SK-N-SH treated with all-trans-retinoic acid at 6 μM for 48 hours (cell line): ENCODE measurements around the gene CCDC88A.
A peak's percentile ranks its signal among the peaks of the same experiment; 100 is the strongest.
"Not testable (repeated sequence)": the region's sequence is repeated elsewhere in the genome, so short reads cannot be mapped to it uniquely, and the experiment has no call there.

Experiments used
- ATAC-seq: fragments of 200-7000 bp; cut with Tn5 transposase; 3 replicates; pipeline ENCODE4 v1.9.1; 2020; ENCODE audit warnings: mild to moderate bottlenecking, moderate library complexity
- ARNTL ChIP-seq: fragments of 450-650 bp; formaldehyde crosslinking; IDR thresholded peaks from 2 replicates; pipeline ENCODE4 v1.5.0; 2020; ENCODE audit warnings: low read depth, mild to moderate bottlenecking, moderate library complexity, borderline replicate concordance
- CREB5 ChIP-seq: fragments of 250-450 bp; sonication (Bioruptor Pico); IDR thresholded peaks from 2 replicates; pipeline ENCODE4 v1.5.1; 2020; ENCODE audit warnings: low read depth, mild to moderate bottlenecking, moderate library complexity
- CSDC2 ChIP-seq: fragments of 250-450 bp; sonication (Bioruptor Pico); IDR thresholded peaks from 2 replicates; pipeline ENCODE4 v1.5.0; 2020; ENCODE audit warnings: mild to moderate bottlenecking, moderate library complexity
- GLIS3 ChIP-seq: fragments of 250-450 bp; sonication (Bioruptor Pico); IDR thresholded peaks from 2 replicates; pipeline ENCODE4 v1.5.0; 2020; ENCODE audit warnings: mild to moderate bottlenecking, moderate library complexity
- ISL1 ChIP-seq: fragments of 250-450 bp; sonication (Bioruptor Pico); IDR thresholded peaks from 2 replicates; pipeline ENCODE4 v2.1.2; 2022; ENCODE audit warnings: mild to moderate bottlenecking, moderate library complexity
- OSR1 ChIP-seq: fragments of 250-450 bp; sonication (Bioruptor Pico); IDR thresholded peaks from 2 replicates; pipeline ENCODE4 v1.8.0; 2022; ENCODE audit warnings: moderate library complexity, mild to moderate bottlenecking, inconsistent platforms
- POU6F1 ChIP-seq: fragments of 250-450 bp; sonication (Bioruptor Pico); IDR thresholded peaks from 2 replicates; pipeline ENCODE4 v1.8.0; 2021; ENCODE audit warnings: low read depth, mild to moderate bottlenecking, moderate library complexity, borderline replicate concordance
- RARB ChIP-seq: fragments of 250-450 bp; sonication (Bioruptor Pico); IDR thresholded peaks from 2 replicates; pipeline ENCODE4 v1.8.0; 2021; ENCODE audit warnings: mild to moderate bottlenecking, moderate library complexity
- TCF4 ChIP-seq: fragments of 250-450 bp; sonication (Bioruptor Pico); IDR thresholded peaks from 2 replicates; pipeline ENCODE4 v1.8.0; 2021; ENCODE audit warnings: mild to moderate bottlenecking, moderate library complexity, borderline replicate concordance
- TOX ChIP-seq: fragments of 250-450 bp; sonication (Bioruptor Pico); IDR thresholded peaks from 2 replicates; pipeline ENCODE4 v1.8.0; 2021; ENCODE audit warnings: mild to moderate bottlenecking, moderate library complexity, borderline replicate concordance
- ZC3H10 ChIP-seq: fragments of 250-450 bp; sonication (Bioruptor Pico); IDR thresholded peaks from 2 replicates; pipeline ENCODE4 v1.5.1; 2021; ENCODE audit warnings: mild to moderate bottlenecking, moderate library complexity
- ZFP3 ChIP-seq: fragments of 250-450 bp; sonication (Bioruptor Pico); IDR thresholded peaks from 2 replicates; pipeline ENCODE4 v1.5.0; 2020; ENCODE audit warnings: mild to moderate bottlenecking, moderate library complexity
- ZFP30 ChIP-seq: fragments of 450-650 bp; formaldehyde crosslinking; IDR thresholded peaks from 2 replicates; pipeline ENCODE4 v1.5.0; 2022; ENCODE audit warnings: mild to moderate bottlenecking, moderate library complexity
- ZNF565 ChIP-seq: fragments of 450-650 bp; formaldehyde crosslinking; conservative IDR thresholded peaks from 2 replicates; pipeline ENCODE4 v1.5.0; 2020; ENCODE audit warnings: low read depth, mild to moderate bottlenecking, moderate library complexity
- ZNF70 ChIP-seq: fragments of 450-650 bp; formaldehyde crosslinking; IDR thresholded peaks from 2 replicates; pipeline ENCODE4 v1.5.0; 2020; ENCODE audit warnings: mild to moderate bottlenecking, moderate library complexity
- ZNF8 ChIP-seq: fragments of 450-650 bp; formaldehyde crosslinking; IDR thresholded peaks from 2 replicates; pipeline ENCODE4 v1.5.0; 2020; ENCODE audit warnings: mild to moderate bottlenecking, moderate library complexity
- TF ChIP-seq, protein P1 (sequence below): fragments of 250-450 bp; sonication (Bioruptor Pico); IDR thresholded peaks from 2 replicates; pipeline ENCODE4 v1.8.0; 2020; ENCODE audit warnings: mild to moderate bottlenecking, moderate library complexity, borderline replicate concordance
- TF ChIP-seq, protein P2 (sequence below): fragments of 250-450 bp; sonication (Bioruptor Pico); IDR thresholded peaks from 2 replicates; pipeline ENCODE4 v1.5.1; 2021; ENCODE audit warnings: mild to moderate bottlenecking, moderate library complexity

The CCDC88A gene

GRCh38 chr2:55268288-55268906 is 151.3 kb downstream of the CCDC88A start:
- ATAC-seq = peak; percentile 17
- TF ChIP-seq, protein P1, sequence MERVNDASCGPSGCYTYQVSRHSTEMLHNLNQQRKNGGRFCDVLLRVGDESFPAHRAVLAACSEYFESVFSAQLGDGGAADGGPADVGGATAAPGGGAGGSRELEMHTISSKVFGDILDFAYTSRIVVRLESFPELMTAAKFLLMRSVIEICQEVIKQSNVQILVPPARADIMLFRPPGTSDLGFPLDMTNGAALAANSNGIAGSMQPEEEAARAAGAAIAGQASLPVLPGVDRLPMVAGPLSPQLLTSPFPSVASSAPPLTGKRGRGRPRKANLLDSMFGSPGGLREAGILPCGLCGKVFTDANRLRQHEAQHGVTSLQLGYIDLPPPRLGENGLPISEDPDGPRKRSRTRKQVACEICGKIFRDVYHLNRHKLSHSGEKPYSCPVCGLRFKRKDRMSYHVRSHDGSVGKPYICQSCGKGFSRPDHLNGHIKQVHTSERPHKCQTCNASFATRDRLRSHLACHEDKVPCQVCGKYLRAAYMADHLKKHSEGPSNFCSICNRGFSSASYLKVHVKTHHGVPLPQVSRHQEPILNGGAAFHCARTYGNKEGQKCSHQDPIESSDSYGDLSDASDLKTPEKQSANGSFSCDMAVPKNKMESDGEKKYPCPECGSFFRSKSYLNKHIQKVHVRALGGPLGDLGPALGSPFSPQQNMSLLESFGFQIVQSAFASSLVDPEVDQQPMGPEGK (CRISPR knock-in tag) = no peak
- no peak for TF ChIP-seq ZNF70 (CRISPR knock-in tag)
- TF ChIP-seq, protein P2, sequence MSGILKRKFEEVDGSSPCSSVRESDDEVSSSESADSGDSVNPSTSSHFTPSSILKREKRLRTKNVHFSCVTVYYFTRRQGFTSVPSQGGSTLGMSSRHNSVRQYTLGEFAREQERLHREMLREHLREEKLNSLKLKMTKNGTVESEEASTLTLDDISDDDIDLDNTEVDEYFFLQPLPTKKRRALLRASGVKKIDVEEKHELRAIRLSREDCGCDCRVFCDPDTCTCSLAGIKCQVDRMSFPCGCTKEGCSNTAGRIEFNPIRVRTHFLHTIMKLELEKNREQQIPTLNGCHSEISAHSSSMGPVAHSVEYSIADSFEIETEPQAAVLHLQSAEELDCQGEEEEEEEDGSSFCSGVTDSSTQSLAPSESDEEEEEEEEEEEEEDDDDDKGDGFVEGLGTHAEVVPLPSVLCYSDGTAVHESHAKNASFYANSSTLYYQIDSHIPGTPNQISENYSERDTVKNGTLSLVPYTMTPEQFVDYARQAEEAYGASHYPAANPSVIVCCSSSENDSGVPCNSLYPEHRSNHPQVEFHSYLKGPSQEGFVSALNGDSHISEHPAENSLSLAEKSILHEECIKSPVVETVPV (CRISPR knock-in tag) = no peak
- no peak for TF ChIP-seq TCF4

- not testable (repeated sequence) for ATAC-seq
These were observed 160.1 kb downstream of the CCDC88A start for GRCh38 chr2:55259586-55259985.

DNA sequence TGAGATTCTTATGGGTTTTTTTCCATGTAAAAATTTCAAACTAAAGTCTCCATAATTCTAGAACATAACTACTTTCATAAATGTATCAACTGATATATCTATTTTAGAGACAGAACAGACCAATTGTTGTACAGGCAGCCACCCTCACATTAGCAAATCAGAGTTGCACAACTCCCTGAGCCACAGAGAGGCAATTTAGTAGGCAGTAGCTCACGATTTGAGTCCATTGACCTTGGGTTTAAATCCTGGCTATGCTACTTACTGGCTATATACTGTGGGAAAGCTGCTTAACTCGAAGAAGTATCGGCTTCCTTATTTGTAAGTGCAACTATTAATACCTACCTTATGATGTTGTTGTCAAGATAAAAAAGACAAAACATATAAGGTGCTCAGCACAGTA is 166.8 kb downstream of the CCDC88A start:
- TF ChIP-seq ZC3H10 (CRISPR knock-in tag) = no peak
- TF ChIP-seq, protein P1 (CRISPR knock-in tag) = no peak
- TF ChIP-seq TOX (CRISPR knock-in tag) = no peak
- no peak for TF ChIP-seq ZNF8 (CRISPR knock-in tag)
- TF ChIP-seq ISL1 (CRISPR knock-in tag) = no peak
- TF ChIP-seq CREB5 = no peak
- TF ChIP-seq, protein P2 (CRISPR knock-in tag) = no peak
- no peak for TF ChIP-seq GLIS3 (CRISPR knock-in tag)
- no peak for TF ChIP-seq ZFP3
- TF ChIP-seq CSDC2 (CRISPR knock-in tag) = no peak
- TF ChIP-seq OSR1 (CRISPR knock-in tag) = no peak
- no peak for TF ChIP-seq RARB (CRISPR knock-in tag)
- TF ChIP-seq, all 23 proteins: peak for 0
- ATAC-seq = no peak

DNA sequence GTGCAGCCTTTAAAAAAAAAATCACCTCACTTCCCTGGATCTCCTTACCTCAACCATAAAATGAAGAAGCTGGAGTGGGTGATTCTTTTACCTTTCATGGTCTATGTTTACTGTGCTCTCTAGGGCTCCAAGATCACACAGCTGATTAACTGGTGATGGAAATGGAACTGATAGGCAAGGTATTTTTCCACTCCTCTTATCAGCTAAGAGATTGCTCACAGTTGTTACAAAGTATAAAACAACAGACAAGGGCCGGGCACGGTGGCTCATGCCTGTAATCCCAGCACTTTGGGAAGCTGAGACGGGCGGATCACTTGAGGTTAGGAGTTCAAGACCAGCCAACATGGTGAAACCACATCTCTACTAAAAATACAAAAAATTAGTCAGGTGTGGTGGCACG is 172.6 kb downstream of the CCDC88A start:
- ATAC-seq = no peak
- TF ChIP-seq ZC3H10 (CRISPR knock-in tag) = no peak
- no peak for TF ChIP-seq TOX (CRISPR knock-in tag)
- TF ChIP-seq ARNTL (CRISPR knock-in tag) = no peak
- TF ChIP-seq TCF4 = no peak
- TF ChIP-seq ZNF565 = no peak
- no peak for TF ChIP-seq ZFP3
- no peak for TF ChIP-seq ZFP30 (CRISPR knock-in tag)
- TF ChIP-seq POU6F1 = no peak
- no peak for TF ChIP-seq RARB (CRISPR knock-in tag)
- TF ChIP-seq ISL1 (CRISPR knock-in tag) = no peak
- TF ChIP-seq CSDC2 (CRISPR knock-in tag) = no peak
